SK-N-SH (cell line): Measurements from ENCODE around the gene MYO7A. TPM values are rescaled to one million over a fixed set of nuclear protein-coding genes. Genes with fewer than 3 reads are reported as not detected.

Experiments
- CTCF ChIA-PET: fragments of 300-600, 350-600 bp; formaldehyde crosslinking; extraction: SDS; loops from one replicate; lab custom pipeline; 2021; lab: Yijun Ruan, JAX
- POLR2A ChIA-PET: fragments of 350-600 bp; sonication (Branson Sonifier 250); formaldehyde crosslinking; extraction: SDS; loops from one replicate; lab custom pipeline; 2020; ENCODE audit warnings: antibody characterized with exemption, inconsistent platforms; lab: Yijun Ruan, JAX
- DNase-seq: peaks from one replicate; pipeline ENCODE4 v3.0.0; 2012
- H2AFZ ChIP-seq: fragments of 200-600 bp; sonication (generic); 2 replicates; pipeline ENCODE4 v1.8.1; 2016; ENCODE audit warnings: antibody characterized with exemption, mild to moderate bottlenecking, low read depth
- H3F3A ChIP-seq: fragments of 200-600 bp; sonication (generic); replicated peaks from 2 replicates; pipeline ENCODE3; 2016; ENCODE audit warnings: antibody characterized with exemption, mild to moderate bottlenecking; ENCODE audit not compliant: insufficient read depth
- H3K27ac ChIP-seq, 2 experiments: fragments of 200-500 bp in 1 of 2; fragments of 200-600 bp in 1 of 2; sonication (Bioruptor generic) in 1 of 2; sonication (generic), shearing (Covaris generic) in 1 of 2; 2 replicates each; pipeline versions ENCODE4 v1.5.1 to v1.6.1; 2014 to 2016; ENCODE audit warnings: low read depth in 2 of 2, inconsistent platforms in 1 of 2, low read length in 1 of 2, mild to moderate bottlenecking in 1 of 2, mixed read lengths in 1 of 2
- H3K27me3 ChIP-seq: fragments of 200-600 bp; sonication (generic), shearing (Covaris generic); 2 replicates; pipeline ENCODE4 v1.6.1; 2016; ENCODE audit warnings: mixed run types; ENCODE audit not compliant: insufficient read depth
- H3K36me3 ChIP-seq, 2 experiments: fragments of 200-500 bp in 1 of 2; fragments of 200-600 bp in 1 of 2; sonication (Bioruptor generic) in 1 of 2; sonication (generic) in 1 of 2; replicated peaks in 1 of 2; 2 replicates each; pipeline versions ENCODE3 to v1.5.1; 2014 to 2016; ENCODE audit warnings: low read length in 1 of 2, mild to moderate bottlenecking in 1 of 2; ENCODE audit not compliant: insufficient read depth in 2 of 2, control insufficient read depth in 1 of 2
- H3K4me1 ChIP-seq, 2 experiments: fragments of 200-500 bp in 1 of 2; fragments of 200-600 bp in 1 of 2; sonication (Bioruptor generic) in 1 of 2; sonication (generic), shearing (Covaris generic) in 1 of 2; 2 replicates each; pipeline versions ENCODE4 v1.5.1 to v1.6.1; 2014 to 2016; ENCODE audit warnings: low read depth in 1 of 2, low read length in 1 of 2, mixed run types in 1 of 2; ENCODE audit not compliant: insufficient read depth in 2 of 2, control insufficient read depth in 1 of 2
- H3K4me2 ChIP-seq: fragments of 200-600 bp; sonication (generic), shearing (Covaris generic); 2 replicates; pipeline ENCODE4 v1.6.1; 2017; ENCODE audit warnings: mixed run types
- H3K4me3 ChIP-seq, 2 experiments: fragments of 200-500 bp in 1 of 2; fragments of 200-600 bp in 1 of 2; sonication (Bioruptor generic) in 1 of 2; sonication (generic), shearing (Covaris generic) in 1 of 2; 2 replicates each; pipeline versions ENCODE4 v1.5.1 to v1.8.1; 2014 to 2016; ENCODE audit warnings: low read depth in 2 of 2, inconsistent platforms in 1 of 2, low read length in 1 of 2, mild to moderate bottlenecking in 1 of 2, mixed read lengths in 1 of 2, moderate library complexity in 1 of 2
- H3K79me2 ChIP-seq: fragments of 200-600 bp; sonication (generic); 2 replicates; pipeline ENCODE4 v1.8.1; 2017; ENCODE audit warnings: mild to moderate bottlenecking; ENCODE audit not compliant: insufficient read depth
- H3K9ac ChIP-seq: fragments of 200-600 bp; sonication (generic); 2 replicates; pipeline ENCODE4 v1.6.1; 2017; ENCODE audit warnings: mixed run types
- H3K9me2 ChIP-seq: fragments of 200-600 bp; sonication (generic); 2 replicates; pipeline ENCODE4 v1.6.1; 2017; ENCODE audit warnings: mixed run types
- H3K9me3 ChIP-seq: fragments of 200-600 bp; sonication (generic); 2 replicates; pipeline ENCODE4 v1.6.1; 2017; ENCODE audit warnings: mixed run types, mild to moderate bottlenecking, moderate library complexity
- H4K20me1 ChIP-seq: fragments of 200-600 bp; sonication (generic); 2 replicates; pipeline ENCODE4 v1.6.1; 2017; ENCODE audit warnings: mild to moderate bottlenecking, mixed run types; ENCODE audit not compliant: insufficient read depth
- CTCF ChIP-seq: fragments of 200-600 bp; sonication (generic); IDR thresholded peaks from 2 replicates; pipeline ENCODE4 v1.6.1; 2017; ENCODE audit warnings: antibody characterized with exemption, mild to moderate bottlenecking, moderate library complexity
- EZH2phosphoT487 ChIP-seq: fragments of 200-600 bp; sonication (generic); IDR thresholded peaks from 2 replicates; pipeline ENCODE4 v1.6.1; 2017; ENCODE audit warnings: low read depth, mixed run types, mild to moderate bottlenecking, antibody characterized with exemption, moderate library complexity, borderline replicate concordance
- FOSL2 ChIP-seq: IDR thresholded peaks from 2 replicates; pipeline ENCODE4 v1.4.0; 2012; ENCODE audit warnings: low read depth, mild to moderate bottlenecking, moderate library complexity, borderline replicate concordance
- FOXJ3 ChIP-seq: sonication (generic); formaldehyde crosslinking; IDR thresholded peaks from 2 replicates; pipeline ENCODE4 v1.5.1; 2020; ENCODE audit warnings: mild to moderate bottlenecking, missing genetic modification reagents
- FOXM1 ChIP-seq: IDR thresholded peaks from 2 replicates; pipeline ENCODE4 v1.4.0; 2012; ENCODE audit warnings: low read depth, mild to moderate bottlenecking
- GABPA ChIP-seq: IDR thresholded peaks from 2 replicates; pipeline ENCODE4 v1.4.0; 2012; ENCODE audit warnings: low read depth, mild to moderate bottlenecking
- IRF3 ChIP-seq: fragments of 150-350 bp; IDR thresholded peaks from 2 replicates; pipeline ENCODE4 v1.6.1; 2016; ENCODE audit warnings: mild to moderate bottlenecking, low read depth, low read length
- MXI1 ChIP-seq: IDR thresholded peaks from 2 replicates; pipeline ENCODE4 v1.6.1; 2012; ENCODE audit warnings: mild to moderate bottlenecking, low read depth, low read length, improper control_type of control experiment
- NFIC ChIP-seq: IDR thresholded peaks from 2 replicates; pipeline ENCODE4 v1.4.0; 2012; ENCODE audit warnings: borderline replicate concordance
- RAD21 ChIP-seq: IDR thresholded peaks from 2 replicates; pipeline ENCODE4 v1.6.1; 2012; ENCODE audit warnings: mild to moderate bottlenecking, low read length
- RCOR1 ChIP-seq: fragments of 150-350 bp; IDR thresholded peaks from 2 replicates; pipeline ENCODE4 v1.6.1; 2017; ENCODE audit warnings: antibody characterized with exemption, low read length
- REST ChIP-seq: IDR thresholded peaks from 2 replicates; pipeline ENCODE4 v1.6.1; 2012; ENCODE audit warnings: mild to moderate bottlenecking, low read depth, low read length, moderate library complexity
- RFX5 ChIP-seq: IDR thresholded peaks from 2 replicates; pipeline ENCODE4 v1.6.1; 2012; ENCODE audit warnings: mild to moderate bottlenecking, improper control_type of control experiment, low read length
- RXRA ChIP-seq: IDR thresholded peaks from 2 replicates; pipeline ENCODE4 v1.4.0; 2012; ENCODE audit warnings: low read depth, mild to moderate bottlenecking, borderline replicate concordance
- SIN3A ChIP-seq: IDR thresholded peaks from 2 replicates; pipeline ENCODE4 v1.6.1; 2012; ENCODE audit warnings: low read depth, mild to moderate bottlenecking, low read length, moderate library complexity, borderline replicate concordance
- TAF1 ChIP-seq: IDR thresholded peaks from 2 replicates; pipeline ENCODE4 v1.6.1; 2012; ENCODE audit warnings: low read depth, mild to moderate bottlenecking, low read length, moderate library complexity, borderline replicate concordance
- TCF12 ChIP-seq: IDR thresholded peaks from 2 replicates; pipeline ENCODE4 v1.4.0; 2012
- TEAD4 ChIP-seq: IDR thresholded peaks from 2 replicates; pipeline ENCODE4 v1.4.0; 2012; ENCODE audit warnings: mild to moderate bottlenecking, borderline replicate concordance; ENCODE audit not compliant: insufficient read depth
- USF2 ChIP-seq: fragments of 150-350 bp; IDR thresholded peaks from 2 replicates; pipeline ENCODE4 v1.6.1; 2017; ENCODE audit warnings: antibody characterized with exemption, low read length, low read depth, borderline replicate concordance
- WGBS: methylation state at CpG from one replicate; pipeline ENCODE4 v1.1.6; 2017; ENCODE audit warnings: low lambda C conversion rate; 5-methylcytosine and 5-hydroxymethylcytosine counted together
- polyA plus RNA-seq, 3 experiments: library from polyadenylated mRNA; depleted of rRNA; stranded (reverse); fragments of >200 nt; gene quantifications; 2 replicates each; pipeline ENCODE4 v1.2.3, GENCODE V29; 2012

MYO7A gene
- polyA plus RNA-seq, 1 of the 3 experiments (the other 2 are of a cell fraction), result 0.08 TPM

- CTCF ChIA-PET, result interaction anchor here (1.0 to 12.2 kb wide), 8 partner anchors 9 to 435 kb away, joined by 3 to 270 read pairs (median 4); no protein-coding TSS in a partner anchor
- DNase-seq, result no peak
- TF ChIP-seq TAF1 (no peak), IRF3 (no peak), RXRA (no peak), FOXM1 (no peak), TEAD4 (no peak), CTCF (no peak), EZH2phosphoT487 (no peak), USF2 (no peak), MXI1 (no peak), SIN3A (no peak), FOXJ3 (CRISPR knock-in tag) (no peak), FOSL2 (no peak), TCF12 (no peak), NFIC (no peak), RAD21 (no peak), RCOR1 (no peak), GABPA (no peak), REST (no peak), RFX5 (no peak)
- Histone ChIP-seq H3F3A (no peaks in the 10 kb centered on the region), H3K79me2 (no peaks in the 10 kb centered on the region), H3K9ac (no peak overlapping the region), H3K9me2 (no peaks in the 10 kb centered on the region), H2AFZ (no peak overlapping the region), H3K4me3 (no peak overlapping the region), H3K27me3 (no peaks in the 10 kb centered on the region), H4K20me1 (no peaks in the 10 kb centered on the region), H3K9me3 (no peaks in the 10 kb centered on the region), H3K27ac (no peak overlapping the region), H3K4me2 (no peak overlapping the region), H3K4me1 (peaks cover 0 to 10% of the 10 kb centered on the region in 2 experiments; a peak in 1 of 4 replicates), H3K36me3 (peaks cover 0 to 28% of the 10 kb centered on the region in 2 experiments)
- WGBS, result 86% methylated on average over 5 of the region's 8 CpGs
- POLR2A ChIA-PET, result no interaction called here
Observed at GRCh38 chr11:77121876-77122575, 6.0 kb upstream of the MYO7A start.
